HepG2 (cell line): ENCODE measurements around the gene QKI. TPM values are rescaled to one million over a fixed set of nuclear protein-coding genes. Genes with fewer than 3 reads are reported as not detected.
A peak's percentile ranks its signal among the peaks of the same experiment; 100 is the strongest.

Experiments
- BCL6 ChIP-seq: IDR thresholded peaks from 2 replicates; pipeline ENCODE4 v1.6.1; 2016; ENCODE audit warnings: missing genetic modification reagents, missing compliant biosample characterization
- FOSL2 ChIP-seq: sonication (generic); formaldehyde crosslinking; IDR thresholded peaks from 2 replicates; pipeline ENCODE4 v1.4.0; 2020; ENCODE audit warnings: missing genetic modification reagents
- FOXJ3 ChIP-seq: sonication (generic); formaldehyde crosslinking; IDR thresholded peaks from 2 replicates; pipeline ENCODE4 v1.4.0; 2020; ENCODE audit warnings: missing genetic modification reagents, mild to moderate bottlenecking, borderline replicate concordance
- FOXO1 ChIP-seq: sonication (generic); formaldehyde crosslinking; IDR thresholded peaks from 2 replicates; pipeline ENCODE4 v1.4.0; 2020; ENCODE audit warnings: missing genetic modification reagents
- GATAD2A ChIP-seq: IDR thresholded peaks from 2 replicates; pipeline ENCODE4 v1.6.1; 2016
- HMGXB4 ChIP-seq, 2 experiments: sonication (generic) in 1 of 2; formaldehyde crosslinking in 1 of 2; IDR thresholded peaks; 2 replicates each; pipeline versions ENCODE4 v1.4.0 to v1.6.1; 2018 to 2020; ENCODE audit warnings: missing genetic modification reagents in 2 of 2, borderline replicate concordance in 1 of 2, low read depth in 1 of 2, mild to moderate bottlenecking in 1 of 2, missing biosample characterization in 1 of 2
- KDM3A ChIP-seq: IDR thresholded peaks from 2 replicates; pipeline ENCODE4 v1.6.1; 2018; ENCODE audit warnings: low read depth, missing compliant biosample characterization
- MIXL1 ChIP-seq: IDR thresholded peaks from 2 replicates; pipeline ENCODE4 v1.6.1; 2016
- MYPOP ChIP-seq: sonication (generic); formaldehyde crosslinking; IDR thresholded peaks from 2 replicates; pipeline ENCODE4 v1.8.1; 2023; ENCODE audit warnings: mild to moderate bottlenecking, moderate library complexity, missing genetic modification reagents
- NCOA1 ChIP-seq: sonication (generic); formaldehyde crosslinking; IDR thresholded peaks from 2 replicates; pipeline ENCODE4 v1.9.0; 2021; ENCODE audit warnings: missing genetic modification reagents
- POLR2A ChIP-seq, 2 experiments: IDR thresholded peaks; 2 replicates each; pipeline ENCODE4 v1.6.1; 2011; ENCODE audit warnings: low read depth in 2 of 2, low read length in 2 of 2, mild to moderate bottlenecking in 1 of 2, moderate library complexity in 1 of 2; ENCODE audit not compliant: insufficient read depth in 1 of 2
- SMAD9 ChIP-seq: sonication (generic); formaldehyde crosslinking; IDR thresholded peaks from 2 replicates; pipeline ENCODE4 v1.5.1; 2020; ENCODE audit warnings: mild to moderate bottlenecking, missing genetic modification reagents
- TARDBP ChIP-seq: sonication (generic); formaldehyde crosslinking; IDR thresholded peaks from 2 replicates; pipeline ENCODE4 v1.8.0; 2022; ENCODE audit warnings: mild to moderate bottlenecking, missing genetic modification reagents
- TGIF2 ChIP-seq: IDR thresholded peaks from 2 replicates; pipeline ENCODE4 v1.6.1; 2016; ENCODE audit warnings: control low read depth, missing compliant biosample characterization
- ZBTB25 ChIP-seq: IDR thresholded peaks from 2 replicates; pipeline ENCODE4 v1.6.1; 2018; ENCODE audit warnings: missing genetic modification reagents
- ZNF256 ChIP-seq: sonication (generic); formaldehyde crosslinking; conservative IDR thresholded peaks from 2 replicates; pipeline ENCODE4 v1.4.0; 2020; ENCODE audit warnings: missing genetic modification reagents
- ZNF260 ChIP-seq: sonication (generic); formaldehyde crosslinking; IDR thresholded peaks from 2 replicates; pipeline ENCODE4 v1.4.0; 2020; ENCODE audit warnings: missing genetic modification reagents, low read depth, mild to moderate bottlenecking, borderline replicate concordance
- ZNF446 ChIP-seq: sonication (generic); formaldehyde crosslinking; IDR thresholded peaks from 2 replicates; pipeline ENCODE4 v1.5.0; 2020; ENCODE audit warnings: mild to moderate bottlenecking, missing genetic modification reagents
- ZNF570 ChIP-seq: sonication (generic); formaldehyde crosslinking; IDR thresholded peaks from 2 replicates; pipeline ENCODE4 v1.4.0; 2020; ENCODE audit warnings: mild to moderate bottlenecking, missing genetic modification reagents, borderline replicate concordance
- ZNF577 ChIP-seq: sonication (generic); formaldehyde crosslinking; IDR thresholded peaks from 2 replicates; pipeline ENCODE4 v1.4.0; 2020; ENCODE audit warnings: mild to moderate bottlenecking, low read depth, missing genetic modification reagents, borderline replicate concordance
- ZNF598 ChIP-seq: sonication (generic); formaldehyde crosslinking; IDR thresholded peaks from 2 replicates; pipeline ENCODE4 v1.5.1; 2020; ENCODE audit warnings: mild to moderate bottlenecking, missing genetic modification reagents, borderline replicate concordance
- polyA plus RNA-seq, 8 experiments: library from polyadenylated mRNA; depleted of rRNA in 3 of 8; stranded (reverse) in 7 of 8; unstranded in 1 of 8; fragments of >200 nt; fragmentation: Illumina TruSeq in 4 of 8; extraction: Trizol in 4 of 8; gene quantifications; 2 replicates each; pipeline versions ENCODE4 v1.2.1 to v1.2.3, GENCODE V29; 2011 to 2016; ENCODE audit warnings: low read depth in 4 of 8, missing spikeins in 1 of 8, mixed read lengths in 1 of 8; ENCODE audit not compliant: insufficient read depth in 1 of 8
- total RNA-seq, 5 experiments: library from RNA; depleted of rRNA; stranded (reverse); fragments of >200 nt; fragmentation: Illumina TruSeq; extraction: Trizol; gene quantifications; 2 replicates each; pipeline ENCODE4 v1.2.3, GENCODE V29; 2016; ENCODE audit warnings: low read depth in 1 of 5
- TF ChIP-seq, protein P1 (sequence below): sonication (generic); formaldehyde crosslinking; IDR thresholded peaks from 2 replicates; pipeline ENCODE4 v1.9.0; 2022; ENCODE audit warnings: low read depth, missing genetic modification reagents
- TF ChIP-seq, protein P2 (sequence below): sonication (generic); formaldehyde crosslinking; IDR thresholded peaks from 2 replicates; pipeline ENCODE4 v1.8.0; 2022; ENCODE audit warnings: mild to moderate bottlenecking, missing genetic modification reagents

The QKI gene
- total and polyA plus RNA-seq, 2 of the 13 experiments (the other 11 are each of a cell fraction or from before 2014, with no cell fraction given) = 136 to 137 TPM

- TF ChIP-seq ZNF446 (CRISPR knock-in tag) (no peak), MIXL1 (no peak), ZBTB25 (CRISPR knock-in tag) (peak; percentile 23; the same call in 1 of the 2 replicates), ZNF577 (no peak), BCL6 (peak; percentile 25; the same call in 1 of the 2 replicates), FOXO1 (CRISPR knock-in tag) (no peak), MYPOP (peak; percentile 11; the same call in 1 of the 2 replicates), ZNF256 (CRISPR knock-in tag) (no peak), ZNF598 (CRISPR knock-in tag) (no peak), ZNF570 (no peak), FOXJ3 (CRISPR knock-in tag) (no peak), KDM3A (CRISPR knock-in tag) (peak; percentile 40; the same call in 1 of the 2 replicates), TGIF2 (CRISPR knock-in tag) (0 out of 2 replicates have a peak, but pooled peaks have one; percentile 0), POLR2A (IDR thresholded peaks at IDR 0.05; ENCODE audit: insufficient read depth in 1 of 2, low read depth in 2 of 2, low read length in 2 of 2) (peak in 1 of 2 experiments; percentile 74; a peak in 2 of 4 replicates), SMAD9 (CRISPR knock-in tag) (no peak), FOSL2 (CRISPR knock-in tag) (0 out of 2 replicates have a peak, but pooled peaks have one; percentile 14), GATAD2A (0 out of 2 replicates have a peak, but pooled peaks have one; percentile 13), ZNF260 (CRISPR knock-in tag) (no peak), NCOA1 (CRISPR knock-in tag) (no peak), HMGXB4 (CRISPR knock-in tag; IDR thresholded peaks at IDR 0.05; ENCODE audit: borderline replicate concordance in 1 of 2, low read depth in 1 of 2) (no peak; a peak in 1 of 4 replicates), TARDBP (CRISPR knock-in tag) (no peak)
- TF ChIP-seq, protein P1, sequence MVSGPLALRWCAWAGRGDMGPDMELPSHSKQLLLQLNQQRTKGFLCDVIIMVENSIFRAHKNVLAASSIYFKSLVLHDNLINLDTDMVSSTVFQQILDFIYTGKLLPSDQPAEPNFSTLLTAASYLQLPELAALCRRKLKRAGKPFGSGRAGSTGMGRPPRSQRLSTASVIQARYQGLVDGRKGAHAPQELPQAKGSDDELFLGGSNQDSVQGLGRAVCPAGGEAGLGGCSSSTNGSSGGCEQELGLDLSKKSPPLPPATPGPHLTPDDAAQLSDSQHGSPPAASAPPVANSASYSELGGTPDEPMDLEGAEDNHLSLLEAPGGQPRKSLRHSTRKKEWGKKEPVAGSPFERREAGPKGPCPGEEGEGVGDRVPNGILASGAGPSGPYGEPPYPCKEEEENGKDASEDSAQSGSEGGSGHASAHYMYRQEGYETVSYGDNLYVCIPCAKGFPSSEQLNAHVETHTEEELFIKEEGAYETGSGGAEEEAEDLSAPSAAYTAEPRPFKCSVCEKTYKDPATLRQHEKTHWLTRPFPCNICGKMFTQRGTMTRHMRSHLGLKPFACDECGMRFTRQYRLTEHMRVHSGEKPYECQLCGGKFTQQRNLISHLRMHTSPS (CRISPR knock-in tag) = no peak
- TF ChIP-seq, protein P2, sequence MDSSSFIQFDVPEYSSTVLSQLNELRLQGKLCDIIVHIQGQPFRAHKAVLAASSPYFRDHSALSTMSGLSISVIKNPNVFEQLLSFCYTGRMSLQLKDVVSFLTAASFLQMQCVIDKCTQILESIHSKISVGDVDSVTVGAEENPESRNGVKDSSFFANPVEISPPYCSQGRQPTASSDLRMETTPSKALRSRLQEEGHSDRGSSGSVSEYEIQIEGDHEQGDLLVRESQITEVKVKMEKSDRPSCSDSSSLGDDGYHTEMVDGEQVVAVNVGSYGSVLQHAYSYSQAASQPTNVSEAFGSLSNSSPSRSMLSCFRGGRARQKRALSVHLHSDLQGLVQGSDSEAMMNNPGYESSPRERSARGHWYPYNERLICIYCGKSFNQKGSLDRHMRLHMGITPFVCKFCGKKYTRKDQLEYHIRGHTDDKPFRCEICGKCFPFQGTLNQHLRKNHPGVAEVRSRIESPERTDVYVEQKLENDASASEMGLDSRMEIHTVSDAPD (CRISPR knock-in tag) = no peak
Measured at GRCh38 chr6:163414117-163414945, at the start of gene QKI (continued).
